Measurements from ENCODE around the gene ACADVL.

Gene ACADVL

GRCh38 chr17:7217113-7217987 is 2.4 kb upstream of the ACADVL start:
- no peak for DNase-seq (ENCODE audit: low read depth)

GRCh38 chr17:7218166-7218565 is 1.6 kb upstream of the ACADVL start:
- DNase-seq (ENCODE audit: low read depth) = no peak

GRCh38 chr17:7218758-7219157 is 980 bp upstream of the ACADVL start:
- DNase-seq (ENCODE audit: low read depth) = no peak

- no peak for DNase-seq (ENCODE audit: low read depth)
These were observed 418 bp upstream of the ACADVL start for GRCh38 chr17:7219229-7219811.

- DNase-seq (ENCODE audit: low read depth) = no peak
These were observed 997 bp downstream of the ACADVL start for GRCh38 chr17:7220593-7221277.

- DNase-seq (ENCODE audit: low read depth) = no peak
These were observed 1.7 kb downstream of the ACADVL start for GRCh38 chr17:7221278-7222092.

- no peak for DNase-seq (ENCODE audit: low read depth)
These were observed 2.6 kb downstream of the ACADVL start for GRCh38 chr17:7222093-7222971.

- no peak for DNase-seq (ENCODE audit: low read depth)
These were observed 3.2 kb downstream of the ACADVL start for GRCh38 chr17:7222972-7223292.

GRCh38 chr17:7223375-7223774 is 3.6 kb downstream of the ACADVL start:
- no peak for DNase-seq (ENCODE audit: low read depth)

GRCh38 chr17:7224110-7224509 is 4.4 kb downstream of the ACADVL start:
- no peak for DNase-seq (ENCODE audit: low read depth)

GRCh38 chr17:7224661-7225111 is 4.9 kb downstream of the ACADVL start:
- DNase-seq (ENCODE audit: low read depth) = no peak

GRCh38 chr17:7225711-7226331 is 6.1 kb downstream of the ACADVL start:
- DNase-seq (ENCODE audit: low read depth) = no peak

- no peak for DNase-seq (ENCODE audit: low read depth)
These were observed 7.3 kb downstream of the ACADVL start for GRCh38 chr17:7226721-7227710.

GRCh38 chr17:7228920-7229319 is 9.2 kb downstream of the ACADVL start:
- DNase-seq (ENCODE audit: low read depth) = no peak

GRCh38 chr17:7229504-7229903 is 9.8 kb downstream of the ACADVL start:
- no peak for DNase-seq (ENCODE audit: low read depth)

- no peak for DNase-seq (ENCODE audit: low read depth)
These were observed 12.4 kb downstream of the ACADVL start for GRCh38 chr17:7232114-7232513.

- DNase-seq (ENCODE audit: low read depth) = no peak
These were observed 14.0 kb downstream of the ACADVL start for GRCh38 chr17:7233701-7234082.

- peak; percentile 89 for DNase-seq (ENCODE audit: low read depth)
These were observed 14.6 kb downstream of the ACADVL start, which contains the start of gene DVL2 for GRCh38 chr17:7234083-7234951. DVL2 (minus strand) TSS chr17:7234517; CDS start chr17:7234262, 255 bp downstream.

Measured in stimulated activated CD8-positive, alpha-beta memory T cell treated with anti-CD3 and anti-CD28 coated beads, Interleukin-15, amount 100 ng/mL, for 24 hours (primary cell).